ENCODE measurements around the gene POU2F2.

DNA sequence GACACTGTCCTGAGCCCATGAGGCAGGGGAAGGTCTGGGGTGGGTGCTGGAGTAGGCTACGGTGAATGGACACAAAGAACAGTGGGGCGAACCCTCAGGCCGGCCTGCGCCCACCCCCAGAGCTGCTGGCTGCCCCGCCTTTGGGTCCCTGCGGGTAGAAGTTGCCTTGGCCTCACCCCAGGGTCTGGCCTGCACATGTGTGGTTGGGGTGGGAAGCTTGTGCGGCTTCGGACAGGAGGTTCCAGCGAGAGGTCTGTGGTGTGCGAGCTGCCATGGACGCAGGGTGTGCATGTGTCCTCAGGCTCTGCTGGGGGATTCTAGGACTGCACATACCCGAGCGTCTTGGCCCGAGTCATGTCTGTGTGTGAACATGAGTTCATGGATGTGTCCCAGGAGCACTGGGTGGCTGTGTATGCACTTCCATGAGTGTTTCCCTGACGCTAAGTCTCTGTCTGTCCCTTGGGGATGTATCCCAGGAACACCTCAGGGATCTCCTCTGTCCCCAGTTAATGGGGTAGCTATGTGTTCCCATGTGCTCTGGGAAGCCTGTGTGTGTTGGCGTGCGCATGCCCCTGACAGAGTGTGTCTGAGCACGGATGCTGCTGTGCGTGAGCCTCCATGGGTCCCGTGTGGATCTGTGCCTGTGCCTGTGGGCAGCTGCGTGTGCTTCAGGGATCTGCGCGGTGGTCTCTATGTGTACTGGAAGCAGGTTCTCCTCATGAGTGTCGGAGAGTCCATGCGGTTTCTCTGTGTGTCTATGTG is 20.8 kb upstream of the POU2F2 start:
- TF ChIP-seq, protein P1, sequence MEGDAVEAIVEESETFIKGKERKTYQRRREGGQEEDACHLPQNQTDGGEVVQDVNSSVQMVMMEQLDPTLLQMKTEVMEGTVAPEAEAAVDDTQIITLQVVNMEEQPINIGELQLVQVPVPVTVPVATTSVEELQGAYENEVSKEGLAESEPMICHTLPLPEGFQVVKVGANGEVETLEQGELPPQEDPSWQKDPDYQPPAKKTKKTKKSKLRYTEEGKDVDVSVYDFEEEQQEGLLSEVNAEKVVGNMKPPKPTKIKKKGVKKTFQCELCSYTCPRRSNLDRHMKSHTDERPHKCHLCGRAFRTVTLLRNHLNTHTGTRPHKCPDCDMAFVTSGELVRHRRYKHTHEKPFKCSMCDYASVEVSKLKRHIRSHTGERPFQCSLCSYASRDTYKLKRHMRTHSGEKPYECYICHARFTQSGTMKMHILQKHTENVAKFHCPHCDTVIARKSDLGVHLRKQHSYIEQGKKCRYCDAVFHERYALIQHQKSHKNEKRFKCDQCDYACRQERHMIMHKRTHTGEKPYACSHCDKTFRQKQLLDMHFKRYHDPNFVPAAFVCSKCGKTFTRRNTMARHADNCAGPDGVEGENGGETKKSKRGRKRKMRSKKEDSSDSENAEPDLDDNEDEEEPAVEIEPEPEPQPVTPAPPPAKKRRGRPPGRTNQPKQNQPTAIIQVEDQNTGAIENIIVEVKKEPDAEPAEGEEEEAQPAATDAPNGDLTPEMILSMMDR (IDR thresholded peaks at IDR 0.05), result no peak
- TF ChIP-seq POLR2AphosphoS5 (IDR thresholded peaks at IDR 0.05), result no peak

Data from suprapubic skin (tissue), 3 donors.